Endothelial cell (in vitro differentiated cells): ENCODE data around the gene PEPD. TPM values are rescaled to one million over a fixed set of nuclear protein-coding genes. Genes with fewer than 3 reads are reported as not detected.

ENCODE experiments used
- DNase-seq: peaks from one replicate; pipeline ENCODE4 v3.0.0; 2021; ENCODE audit warnings: low spot score
- H3K27ac Mint-ChIP-seq: one replicate; pipeline ENCODE4 v1.8.0; 2021; ENCODE audit warnings: mixed read lengths, inconsistent platforms; ENCODE audit not compliant: unreplicated experiment
- H3K27me3 Mint-ChIP-seq: one replicate; pipeline ENCODE4 v1.8.0; 2021; ENCODE audit warnings: mild to moderate bottlenecking, moderate library complexity, mixed read lengths, inconsistent platforms; ENCODE audit not compliant: unreplicated experiment
- H3K36me3 Mint-ChIP-seq: one replicate; pipeline ENCODE4 v1.8.0; 2021; ENCODE audit warnings: mild to moderate bottlenecking, low read depth, mixed read lengths, inconsistent platforms; ENCODE audit not compliant: unreplicated experiment
- H3K4me1 Mint-ChIP-seq: one replicate; pipeline ENCODE4 v1.8.0; 2021; ENCODE audit warnings: mild to moderate bottlenecking, mixed read lengths, inconsistent platforms; ENCODE audit not compliant: unreplicated experiment
- H3K4me3 Mint-ChIP-seq: one replicate; pipeline ENCODE4 v1.8.0; 2021; ENCODE audit warnings: mild to moderate bottlenecking, mixed read lengths, inconsistent platforms; ENCODE audit not compliant: unreplicated experiment
- H3K9me3 Mint-ChIP-seq: one replicate; pipeline ENCODE4 v1.8.0; 2021; ENCODE audit warnings: mixed read lengths, inconsistent platforms; ENCODE audit not compliant: unreplicated experiment
- total RNA-seq: library from RNA; stranded (reverse); fragmentation: NEBNext Ultra II Directional; extraction: Animal tissue kit (Norgen Biotek cat#: 25700); gene quantifications from one replicate; pipeline ENCODE4 v1.2.1, GENCODE V29; 2021; ENCODE audit not compliant: unreplicated experiment
- TF ChIP-seq, protein P1 (sequence below): fragments of 200-600 bp; sonication (generic); IDR thresholded peaks from one replicate; pipeline ENCODE4 v1.5.0; 2021; ENCODE audit warnings: antibody characterized with exemption; ENCODE audit not compliant: unreplicated experiment

Gene PEPD
- total RNA-seq, 1 donor from 2014 or later, result 40.5 TPM

DNA sequence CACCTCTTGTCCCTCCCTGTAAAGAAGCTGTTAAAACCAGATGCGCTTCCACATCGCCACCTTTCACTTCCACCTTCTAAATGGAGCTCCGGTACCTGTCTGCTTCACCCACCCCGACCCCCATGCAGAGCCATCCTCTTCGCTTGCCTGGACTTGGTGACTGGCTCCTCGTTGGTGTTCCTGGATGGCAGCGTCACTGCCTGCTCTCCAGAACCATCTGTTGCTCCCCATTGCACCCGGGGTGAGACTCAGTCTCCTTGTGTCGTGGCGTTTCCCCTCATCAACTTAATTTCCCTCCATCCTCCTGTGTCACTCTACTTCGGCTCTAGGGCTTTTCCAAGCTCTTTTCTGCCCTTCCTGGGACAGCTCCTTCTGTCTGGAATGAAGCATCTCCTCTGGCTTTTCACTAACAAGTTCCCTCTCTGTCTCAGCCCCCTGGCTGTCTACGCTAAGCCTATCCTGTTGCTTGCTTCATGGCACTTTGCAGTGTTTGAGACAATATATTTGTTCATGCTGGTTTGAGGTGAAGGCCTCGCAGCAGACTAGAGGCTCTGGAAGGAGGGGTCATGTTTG is 137.8 kb downstream of the PEPD start:
- TF ChIP-seq, protein P1, sequence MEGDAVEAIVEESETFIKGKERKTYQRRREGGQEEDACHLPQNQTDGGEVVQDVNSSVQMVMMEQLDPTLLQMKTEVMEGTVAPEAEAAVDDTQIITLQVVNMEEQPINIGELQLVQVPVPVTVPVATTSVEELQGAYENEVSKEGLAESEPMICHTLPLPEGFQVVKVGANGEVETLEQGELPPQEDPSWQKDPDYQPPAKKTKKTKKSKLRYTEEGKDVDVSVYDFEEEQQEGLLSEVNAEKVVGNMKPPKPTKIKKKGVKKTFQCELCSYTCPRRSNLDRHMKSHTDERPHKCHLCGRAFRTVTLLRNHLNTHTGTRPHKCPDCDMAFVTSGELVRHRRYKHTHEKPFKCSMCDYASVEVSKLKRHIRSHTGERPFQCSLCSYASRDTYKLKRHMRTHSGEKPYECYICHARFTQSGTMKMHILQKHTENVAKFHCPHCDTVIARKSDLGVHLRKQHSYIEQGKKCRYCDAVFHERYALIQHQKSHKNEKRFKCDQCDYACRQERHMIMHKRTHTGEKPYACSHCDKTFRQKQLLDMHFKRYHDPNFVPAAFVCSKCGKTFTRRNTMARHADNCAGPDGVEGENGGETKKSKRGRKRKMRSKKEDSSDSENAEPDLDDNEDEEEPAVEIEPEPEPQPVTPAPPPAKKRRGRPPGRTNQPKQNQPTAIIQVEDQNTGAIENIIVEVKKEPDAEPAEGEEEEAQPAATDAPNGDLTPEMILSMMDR, result no peak
- peaks cover 4% of the 10 kb centered on the region for H3K36me3 Mint-ChIP-seq
- no peak overlapping the region for H3K27ac Mint-ChIP-seq
- H3K4me3 Mint-ChIP-seq, result no peak overlapping the region
- H3K9me3 Mint-ChIP-seq, result no peaks in the 10 kb centered on the region
- H3K4me1 Mint-ChIP-seq, result peaks cover 17% of the 10 kb centered on the region
- DNase-seq, result no peak
- H3K27me3 Mint-ChIP-seq, result peaks cover 2% of the 10 kb centered on the region

DNA sequence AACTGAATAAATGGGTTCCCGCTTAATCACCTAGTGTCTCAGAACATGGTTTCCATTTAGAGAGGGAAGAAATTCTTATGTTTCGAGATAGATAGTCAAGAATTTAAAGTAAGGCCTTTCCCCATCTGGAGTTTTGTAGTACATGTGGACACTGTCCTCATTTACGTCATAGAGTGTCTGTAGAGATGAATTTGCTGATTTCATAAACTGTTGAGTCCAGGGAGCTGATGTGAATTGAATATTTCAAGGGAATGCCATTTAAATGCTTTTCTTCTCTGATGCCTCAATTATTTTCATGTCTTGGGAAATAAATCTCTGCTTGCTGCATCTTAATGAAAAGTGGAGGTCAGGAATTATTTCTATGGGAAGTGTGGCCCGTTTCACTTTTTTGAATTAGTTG is 138.6 kb downstream of the PEPD start:
- Mint-ChIP-seq H3K27me3 (peaks cover 2% of the 10 kb centered on the region), H3K9me3 (no peaks in the 10 kb centered on the region), H3K4me1 (peaks cover 17% of the 10 kb centered on the region), H3K36me3 (peaks cover 4% of the 10 kb centered on the region), H3K27ac (no peak overlapping the region), H3K4me3 (no peak overlapping the region)
- TF ChIP-seq, protein P1, result no peak
- DNase-seq, result no peak

- Mint-ChIP-seq H3K4me3 (no peak overlapping the region), H3K9me3 (no peaks in the 10 kb centered on the region), H3K36me3 (peaks cover 4% of the 10 kb centered on the region), H3K27me3 (peaks cover 2% of the 10 kb centered on the region), H3K27ac (no peak overlapping the region), H3K4me1 (peaks cover 18% of the 10 kb centered on the region)
- no peak for DNase-seq
- TF ChIP-seq, protein P1, result no peak
Observed at GRCh38 chr19:33382006-33382405, 139.6 kb downstream of the PEPD start.

GRCh38 chr19:33381101-33381500 is 140.5 kb downstream of the PEPD start:
- DNase-seq, result no peak

GRCh38 chr19:33379151-33379829 is 142.3 kb downstream of the PEPD start:
- Mint-ChIP-seq H3K9me3 (no peaks in the 10 kb centered on the region), H3K36me3 (peaks cover 4% of the 10 kb centered on the region), H3K4me3 (no peak overlapping the region), H3K4me1 (peaks cover 42% of the 10 kb centered on the region), H3K27ac (no peak overlapping the region), H3K27me3 (peaks cover 4% of the 10 kb centered on the region)
- no peak for DNase-seq
- TF ChIP-seq, protein P1, result no peak

More at GRCh38 chr19:33381101-33381500, 140.5 kb downstream of the PEPD start:
- H3K9me3 Mint-ChIP-seq, result no peaks in the 10 kb centered on the region
- H3K36me3 Mint-ChIP-seq, result peaks cover 4% of the 10 kb centered on the region
- TF ChIP-seq, protein P1, result no peak
- H3K27me3 Mint-ChIP-seq, result peaks cover 2% of the 10 kb centered on the region
- H3K4me3 Mint-ChIP-seq, result peak overlapping the region; percentile 23
- peaks cover 26% of the 10 kb centered on the region for H3K4me1 Mint-ChIP-seq
- H3K27ac Mint-ChIP-seq, result no peak overlapping the region
